T-cell (primary cell): ENCODE measurements around the gene SLC35A3. TPM values are rescaled to one million over a fixed set of nuclear protein-coding genes. Genes with fewer than 3 reads are reported as not detected.

Experiments
- ATAC-seq, 4 experiments: fragments of 200-7000 bp in 3 of 4; fragments of 150-1000 bp in 1 of 4; cut with Tn5 transposase; replicated peaks in 1 of 4; 1 replicate in 3 of 4; 2 replicates in 1 of 4; pipeline ENCODE4 v1.10.0; 2021; ENCODE audit warnings: moderate library complexity in 3 of 4, mild to moderate bottlenecking in 2 of 4, moderate number of reproducible peaks in 1 of 4
- CTCF ChIA-PET, 2 donors: fragments of 300-600 bp; sonication (Branson Sonifier 250); formaldehyde crosslinking; loops; one replicate each; lab custom pipeline; 2022; ENCODE audit warnings: antibody characterized with exemption in 2 of 2; lab: Charles Lee
- POLR2A ChIA-PET, 2 donors: fragments of 300-600 bp; sonication (Branson Sonifier 250); formaldehyde crosslinking; loops; one replicate each; lab custom pipeline; 2022; ENCODE audit warnings: antibody characterized with exemption in 2 of 2; lab: Charles Lee
- DNase-seq, 35 experiments: peaks; one replicate each; pipeline versions ENCODE4 v3.0.0 to v3.0.0-alpha.2; 2013 to 2023
- H3K27ac ChIP-seq: one replicate; pipeline ENCODE4 v1.5.1; 2013; ENCODE audit warnings: low read length
- H3K27me3 ChIP-seq, 2 experiments: replicated peaks in 1 of 2; 1 replicate in 1 of 2; 2 replicates in 1 of 2; pipeline versions ENCODE4 v1.6.1 to v1.7.0; 2013; ENCODE audit warnings: low read length in 1 of 2, mixed read lengths in 1 of 2; ENCODE audit not compliant: control insufficient read depth in 2 of 2, insufficient read depth in 2 of 2; ENCODE audit errors: extremely low read depth in 1 of 2
- H3K36me3 ChIP-seq, 2 donors: 1 replicate in 1 of 2; 2 replicates in 1 of 2; pipeline versions ENCODE4 v1.6.1 to v1.7.0; 2013; ENCODE audit warnings: low read length in 1 of 2; ENCODE audit not compliant: control insufficient read depth in 2 of 2, insufficient read depth in 1 of 2; ENCODE audit errors: extremely low read depth in 1 of 2
- H3K4me1 ChIP-seq, 2 experiments: 1 replicate in 1 of 2; 2 replicates in 1 of 2; pipeline versions ENCODE4 v1.6.1 to v1.7.0; 2013; ENCODE audit warnings: low read length in 2 of 2, mixed read lengths in 1 of 2; ENCODE audit not compliant: insufficient read depth in 2 of 2, control insufficient read depth in 1 of 2; ENCODE audit errors: extremely low read depth in 1 of 2
- H3K4me3 ChIP-seq, 2 donors: 1 replicate in 1 of 2; 2 replicates in 1 of 2; pipeline versions ENCODE4 v1.5.1 to v1.7.0; 2013; ENCODE audit warnings: mild to moderate bottlenecking in 2 of 2, low read length in 1 of 2, moderate library complexity in 1 of 2; ENCODE audit not compliant: control insufficient read depth in 1 of 2; ENCODE audit errors: extremely low read depth in 1 of 2
- H3K9me3 ChIP-seq: 2 replicates; pipeline ENCODE4 v1.7.0; 2013
- H3K27ac Mint-ChIP-seq, 2 donors: one replicate each; pipeline ENCODE4 v1.8.0; 2020 to 2021; ENCODE audit warnings: mild to moderate bottlenecking in 2 of 2, mixed read lengths in 2 of 2
- H3K27me3 Mint-ChIP-seq, 2 donors: one replicate each; pipeline ENCODE4 v1.8.0; 2021 to 2022; ENCODE audit warnings: mixed read lengths in 2 of 2
- H3K36me3 Mint-ChIP-seq: one replicate; pipeline ENCODE4 v1.8.0; 2021; ENCODE audit warnings: mixed read lengths
- H3K4me1 Mint-ChIP-seq, 3 donors: one replicate each; pipeline ENCODE4 v1.8.0; 2020 to 2022; ENCODE audit warnings: mixed read lengths in 3 of 3, mild to moderate bottlenecking in 1 of 3
- H3K4me3 Mint-ChIP-seq, 3 donors: one replicate each; pipeline ENCODE4 v1.8.0; 2020 to 2022; ENCODE audit warnings: mild to moderate bottlenecking in 3 of 3, mixed read lengths in 3 of 3, moderate library complexity in 3 of 3
- H3K9me3 Mint-ChIP-seq, 3 donors: one replicate each; pipeline ENCODE4 v1.8.0; 2020 to 2022; ENCODE audit warnings: mixed read lengths in 3 of 3
- WGBS: methylation state at CpG from one replicate; pipeline ENCODE4 v1.1.5; 2013; ENCODE audit warnings: missing lambda C conversion rate; ENCODE audit not compliant: insufficient coverage; 5-methylcytosine and 5-hydroxymethylcytosine counted together
- total RNA-seq, 35 experiments: library from RNA in 6 of 35; stranded (reverse) in 6 of 35; fragments of 120-200 nt in 1 of 35; gene quantifications; one replicate each; pipeline versions ENCODE4 v1.2.1 to v1.2.4 and lab custom pipeline; 2013 to 2026

The SLC35A3 gene
- total RNA-seq, 5 donors from 2014 or later (not counting 1 experiment from before 2014, with no cell fraction given), result 21.5 to 31.8 (median 24.5) TPM

GRCh38 chr1:100009458-100009857 is 39.7 kb downstream of the SLC35A3 start:
- ChIA-PET CTCF (no interaction called here), POLR2A (no interaction called here)
- H3K4me3 Mint-ChIP-seq, result no peak overlapping the region
- Histone ChIP-seq H3K27ac (no peak overlapping the region), H3K36me3 (peaks cover 6 to 8% of the 10 kb centered on the region in 2 donors), H3K4me3 (no peak overlapping the region), H3K4me1 (no peaks in the 10 kb centered on the region), H3K9me3 (no peaks in the 10 kb centered on the region), H3K27me3 (no peaks in the 10 kb centered on the region)
- peaks cover 3 to 13% (median 4%) of the 10 kb centered on the region in 3 donors for H3K9me3 Mint-ChIP-seq
- peaks cover 34% of the 10 kb centered on the region for H3K36me3 Mint-ChIP-seq
- no peaks in the 10 kb centered on the region for H3K4me1 Mint-ChIP-seq
- no peak overlapping the region for H3K27ac Mint-ChIP-seq
- no peak for ATAC-seq
- H3K27me3 Mint-ChIP-seq, result no peaks in the 10 kb centered on the region
- DNase-seq, result no peak

- H3K36me3 Mint-ChIP-seq, result peaks cover 27% of the 10 kb centered on the region
- no peak overlapping the region for H3K4me3 Mint-ChIP-seq
- ChIA-PET POLR2A (no interaction called here), CTCF (interaction anchor here in 1 of 2 donors (0.8 kb wide), 1 partner anchor 34 kb away, joined by 4 read pairs; no protein-coding TSS in a partner anchor)
- Histone ChIP-seq H3K4me1 (no peaks in the 10 kb centered on the region), H3K36me3 (peaks cover 6% of the 10 kb centered on the region in 2 donors), H3K27me3 (no peaks in the 10 kb centered on the region), H3K27ac (no peak overlapping the region), H3K4me3 (no peak overlapping the region), H3K9me3 (no peaks in the 10 kb centered on the region)
- H3K27ac Mint-ChIP-seq, result no peak overlapping the region
- WGBS, result no CpG with 5 or more reads among the region's 1 CpG
- no peaks in the 10 kb centered on the region for H3K27me3 Mint-ChIP-seq
- no peaks in the 10 kb centered on the region for H3K4me1 Mint-ChIP-seq
- DNase-seq, result no peak
- ATAC-seq, result no peak
- H3K9me3 Mint-ChIP-seq, result peaks cover under 1 to 1% (median under 1%) of the 10 kb centered on the region in 3 donors
These were observed 41.0 kb downstream of the SLC35A3 start for GRCh38 chr1:100010804-100011203.

DNA sequence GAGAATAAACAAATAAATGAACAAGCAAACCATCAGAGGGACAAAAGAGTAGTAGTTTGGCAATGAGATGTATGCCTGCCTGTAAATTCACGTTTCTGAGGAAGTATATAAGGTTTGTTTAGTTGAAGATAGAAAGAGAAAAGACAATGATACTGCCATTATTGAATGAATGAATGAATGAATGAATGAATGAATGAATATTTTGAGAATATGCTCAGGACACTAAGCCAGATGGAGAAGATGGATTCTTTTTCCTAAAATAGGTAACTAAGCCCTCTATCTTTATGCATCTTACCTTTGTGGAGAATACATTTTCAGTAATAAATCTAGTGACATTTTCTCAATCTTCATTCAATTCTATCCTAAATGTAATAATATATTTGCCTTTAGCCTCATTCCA is 49.4 kb downstream of the SLC35A3 start:
- peaks cover 28% of the 10 kb centered on the region for H3K36me3 Mint-ChIP-seq
- POLR2A ChIA-PET, result no interaction called here
- DNase-seq (no peak), ATAC-seq (no peak)
- Histone ChIP-seq H3K4me1 (no peaks in the 10 kb centered on the region), H3K36me3 (peaks cover 0 to 10% of the 10 kb centered on the region in 2 donors), H3K4me3 (no peak overlapping the region), H3K27ac (no peak overlapping the region), H3K9me3 (no peaks in the 10 kb centered on the region), H3K27me3 (no peaks in the 10 kb centered on the region)
- CTCF ChIA-PET, result interaction anchor here in 1 of 2 donors (0.6 kb wide), 1 partner anchor 17 kb away, joined by 3 read pairs; no protein-coding TSS in a partner anchor
- H3K9me3 Mint-ChIP-seq, result no peaks in the 10 kb centered on the region
- no peak overlapping the region for H3K4me3 Mint-ChIP-seq
- H3K27me3 Mint-ChIP-seq, result no peaks in the 10 kb centered on the region
- 100% methylated on average over 1 of the region's 1 CpG for WGBS
- H3K27ac Mint-ChIP-seq, result no peak overlapping the region
- no peaks in the 10 kb centered on the region for H3K4me1 Mint-ChIP-seq

GRCh38 chr1:100023482-100023881 is 53.7 kb downstream of the SLC35A3 start:
- Histone ChIP-seq H3K36me3 (peaks cover 0 to 3% of the 10 kb centered on the region in 2 donors), H3K4me3 (no peak overlapping the region), H3K27ac (no peak overlapping the region), H3K27me3 (no peaks in the 10 kb centered on the region), H3K9me3 (no peaks in the 10 kb centered on the region), H3K4me1 (peaks cover 0 to 6% of the 10 kb centered on the region in 2 experiments)
- CTCF ChIA-PET, result no interaction called here
- peaks cover 3% of the 10 kb centered on the region in 3 donors for H3K4me1 Mint-ChIP-seq
- no peaks in the 10 kb centered on the region for H3K27me3 Mint-ChIP-seq
- ATAC-seq (no peak), DNase-seq (no peak)
- POLR2A ChIA-PET, result no interaction called here
- 100% methylated on average over 1 of the region's 6 CpGs for WGBS
- H3K4me3 Mint-ChIP-seq, result no peak overlapping the region
- no peaks in the 10 kb centered on the region for H3K9me3 Mint-ChIP-seq
- peaks cover 13% of the 10 kb centered on the region for H3K36me3 Mint-ChIP-seq
- H3K27ac Mint-ChIP-seq, result no peak overlapping the region

- no peaks in the 10 kb centered on the region for H3K27me3 Mint-ChIP-seq
- H3K4me3 ChIP-seq, result no peak overlapping the region
- H3K27ac ChIP-seq, result no peak overlapping the region
- peaks cover 4% of the 10 kb centered on the region for H3K36me3 Mint-ChIP-seq
- no peaks in the 10 kb centered on the region for H3K27me3 ChIP-seq
- peaks cover 0 to 10% of the 10 kb centered on the region in 2 experiments for H3K4me1 ChIP-seq
- 100% methylated on average over 1 of the region's 1 CpG for WGBS
- POLR2A ChIA-PET, result no interaction called here
- CTCF ChIA-PET, result no interaction called here
- no peaks in the 10 kb centered on the region for H3K9me3 ChIP-seq
- no peaks in the 10 kb centered on the region for H3K36me3 ChIP-seq
- peaks cover 9 to 10% (median 10%) of the 10 kb centered on the region in 3 donors for H3K4me1 Mint-ChIP-seq
- DNase-seq (no peak), ATAC-seq (no peak)
- no peak overlapping the region for H3K27ac Mint-ChIP-seq
- H3K9me3 Mint-ChIP-seq, result no peaks in the 10 kb centered on the region
- no peak overlapping the region for H3K4me3 Mint-ChIP-seq
These were observed 57.4 kb downstream of the SLC35A3 start for GRCh38 chr1:100027212-100027611.

- ChIA-PET CTCF (interaction anchor here in 1 of 2 donors (0.6 kb wide), 1 partner anchor 146 kb away, joined by 3 read pairs; no protein-coding TSS in a partner anchor), POLR2A (interaction anchor here in 1 of 2 donors (0.9 to 1.4 kb wide), 3 partner anchors 9 to 59 kb away, joined by 4 to 5 read pairs (median 5); partner anchors contain the start of gene SLC35A3)
- Mint-ChIP-seq H3K4me1 (peaks cover 9 to 10% (median 10%) of the 10 kb centered on the region in 3 donors), H3K36me3 (peaks cover 4% of the 10 kb centered on the region), H3K4me3 (no peak overlapping the region), H3K27me3 (no peaks in the 10 kb centered on the region), H3K9me3 (no peaks in the 10 kb centered on the region), H3K27ac (peak overlapping the region in 1 of 2 donors; percentile 55)
- ATAC-seq (peak in 3 of 4 experiments; percentile 23 to 58 (median 44)), DNase-seq (peak in 9 of 35 experiments; percentile 7 to 68 (median 18))
- Histone ChIP-seq H3K4me1 (peaks cover 0 to 10% of the 10 kb centered on the region in 2 experiments), H3K36me3 (no peaks in the 10 kb centered on the region), H3K9me3 (no peaks in the 10 kb centered on the region), H3K4me3 (no peak overlapping the region), H3K27me3 (no peaks in the 10 kb centered on the region), H3K27ac (peak overlapping the region; percentile 37)
- WGBS, result no CpG with 5 or more reads among the region's 2 CpGs
These were observed 59.0 kb downstream of the SLC35A3 start for GRCh38 chr1:100028765-100029164.
